HCT116 (cell line): ENCODE results near the gene CNTNAP2. TPM values are rescaled to one million over a fixed set of nuclear protein-coding genes. Genes with fewer than 3 reads are reported as not detected.

Source experiments
- ATAC-seq: fragments of 200-7000 bp; cut with Tn5 transposase; 2 replicates; pipeline ENCODE4 v1.9.1; 2020; ENCODE audit warnings: mild to moderate bottlenecking, moderate library complexity
- BruUV-seq: library from RNA; stranded (reverse); fragments of 400-500 nt; replicated peaks from 2 replicates; lab custom pipeline; 2021; lab: Mats Ljungman, UMichigan
- CTCF ChIA-PET: fragments of 300-600 bp; sonication (Branson Sonifier 250); formaldehyde crosslinking; loops from one replicate; lab custom pipeline; 2021; ENCODE audit warnings: antibody characterized with exemption; lab: Charles Lee
- POLR2A ChIA-PET: fragments of 300-600, 350-600 bp; sonication (Branson Sonifier 250); formaldehyde crosslinking; loops from one replicate; lab custom pipeline; 2021; ENCODE audit warnings: antibody characterized with exemption; lab: Charles Lee
- RAD21 ChIA-PET, 2 experiments: fragments of 300-600 bp; sonication (Branson Sonifier 250); formaldehyde crosslinking; loops; one replicate each; lab custom pipeline; 2023; ENCODE audit warnings: low total read pairs in 2 of 2; ENCODE audit not compliant: uncharacterized antibody in 2 of 2, unreplicated experiment in 2 of 2, low non-redundant PET in 1 of 2; lab: Charles Lee
- DNase-seq: peaks from one replicate; pipeline ENCODE4 v3.0.0-alpha.2; 2010; ENCODE audit warnings: low read depth, low spot score
- H2AFZ ChIP-seq: fragments of 200-600 bp; shearing (Covaris generic), sonication (generic); 2 replicates; pipeline ENCODE4 v1.6.1; 2017; ENCODE audit warnings: low read depth, mixed run types, mixed read lengths, antibody characterized with exemption, low read length; ENCODE audit not compliant: poor library complexity, severe bottlenecking
- H3K27ac ChIP-seq: 2 replicates; pipeline ENCODE4 v1.5.1; 2012; ENCODE audit warnings: low read depth, low read length
- H3K27me3 ChIP-seq: fragments of 200-600 bp; sonication (generic); 2 replicates; pipeline ENCODE4 v1.6.1; 2016; ENCODE audit warnings: mixed run types, low read length, mixed read lengths; ENCODE audit not compliant: insufficient read depth
- H3K36me3 ChIP-seq, 2 experiments: fragments of 200-500 bp in 1 of 2; fragments of 200-600 bp in 1 of 2; sonication (Bioruptor generic) in 1 of 2; sonication (generic) in 1 of 2; 2 replicates each; pipeline versions ENCODE4 v1.5.1 to v1.6.1; 2014 to 2016; ENCODE audit warnings: low read length in 2 of 2, inconsistent platforms in 1 of 2, mixed read lengths in 1 of 2, mixed run types in 1 of 2; ENCODE audit not compliant: insufficient read depth in 2 of 2, control insufficient read depth in 1 of 2
- H3K4me1 ChIP-seq, 2 experiments: fragments of 200-600 bp in 1 of 2; sonication (generic) in 1 of 2; 2 replicates each; pipeline versions ENCODE4 v1.5.1 to v1.6.1; 2012 to 2017; ENCODE audit warnings: low read length in 2 of 2, inconsistent platforms in 1 of 2, mild to moderate bottlenecking in 1 of 2, mixed read lengths in 1 of 2, mixed run types in 1 of 2, moderate library complexity in 1 of 2; ENCODE audit not compliant: insufficient read depth in 2 of 2, control insufficient read depth in 1 of 2
- H3K4me2 ChIP-seq: fragments of 200-600 bp; sonication (generic); 2 replicates; pipeline ENCODE4 v1.6.1; 2017; ENCODE audit warnings: mixed run types, low read length, mixed read lengths
- H3K4me3 ChIP-seq, 2 experiments: fragments of 200-600 bp in 1 of 2; sonication (generic) in 1 of 2; replicated peaks in 1 of 2; 2 replicates each; pipeline ENCODE4 v1.5.1; 2011 to 2016; ENCODE audit warnings: low read length in 2 of 2, control low read depth in 1 of 2, low read depth in 1 of 2, mild to moderate bottlenecking in 1 of 2, mixed read lengths in 1 of 2, mixed run types in 1 of 2
- H3K79me2 ChIP-seq: fragments of 200-600 bp; sonication (generic); 2 replicates; pipeline ENCODE4 v1.6.1; 2017; ENCODE audit warnings: mild to moderate bottlenecking, mixed run types, low read length, moderate library complexity, mixed read lengths; ENCODE audit not compliant: insufficient read depth
- H3K9ac ChIP-seq: fragments of 200-600 bp; sonication (generic); 2 replicates; pipeline ENCODE4 v1.6.1; 2016; ENCODE audit warnings: low read length, mixed read lengths
- H3K9me2 ChIP-seq: fragments of 200-600 bp; sonication (generic), shearing (Covaris generic); 2 replicates; pipeline ENCODE4 v1.6.1; 2017; ENCODE audit warnings: mixed run types, mild to moderate bottlenecking, moderate library complexity; ENCODE audit not compliant: insufficient read depth
- H3K9me3 ChIP-seq, 2 experiments: fragments of 200-500 bp in 1 of 2; fragments of 200-600 bp in 1 of 2; sonication (Bioruptor generic) in 1 of 2; sonication (generic) in 1 of 2; 2 replicates each; pipeline ENCODE4 v1.6.1; 2014 to 2017; ENCODE audit warnings: low read length in 2 of 2, mixed read lengths in 2 of 2, inconsistent platforms in 1 of 2, low read depth in 1 of 2, mild to moderate bottlenecking in 1 of 2, mixed run types in 1 of 2, moderate library complexity in 1 of 2; ENCODE audit not compliant: control insufficient read depth in 1 of 2, insufficient read depth in 1 of 2
- H4K20me1 ChIP-seq: fragments of 200-600 bp; sonication (generic), shearing (Covaris generic); 2 replicates; pipeline ENCODE4 v1.6.1; 2017; ENCODE audit warnings: mixed run types, mild to moderate bottlenecking, moderate library complexity; ENCODE audit not compliant: insufficient read depth
- CEBPB ChIP-seq: IDR thresholded peaks from 2 replicates; pipeline ENCODE4 v1.6.1; 2012; ENCODE audit warnings: low read depth
- ELF1 ChIP-seq: IDR thresholded peaks from 2 replicates; pipeline ENCODE4 v1.6.1; 2012; ENCODE audit warnings: low read depth, borderline replicate concordance
- EZH2 ChIP-seq: fragments of 200-600 bp; sonication (generic); IDR thresholded peaks from 2 replicates; pipeline ENCODE4 v1.6.1; 2017; ENCODE audit warnings: antibody characterized with exemption, mixed run types
- EZH2phosphoT487 ChIP-seq: fragments of 200-600 bp; IDR thresholded peaks from 2 replicates; pipeline ENCODE4 v1.6.1; 2018; ENCODE audit warnings: antibody characterized with exemption, borderline replicate concordance
- FOSL1 ChIP-seq: IDR thresholded peaks from 2 replicates; pipeline ENCODE4 v1.6.1; 2012; ENCODE audit warnings: low read depth
- JUND ChIP-seq: IDR thresholded peaks from 2 replicates; pipeline ENCODE4 v1.6.1; 2012
- MAX ChIP-seq: IDR thresholded peaks from 2 replicates; pipeline ENCODE4 v1.6.1; 2012
- POLR2A ChIP-seq: IDR thresholded peaks from 2 replicates; pipeline ENCODE4 v1.7.0; 2011; ENCODE audit warnings: borderline replicate concordance; ENCODE audit not compliant: insufficient read depth, insufficient read length; ENCODE audit errors: extremely low read depth
- POLR2AphosphoS5 ChIP-seq: IDR thresholded peaks from 2 replicates; pipeline ENCODE4 v1.6.1; 2011; ENCODE audit warnings: mild to moderate bottlenecking, low read depth, low read length, moderate library complexity
- SIN3A ChIP-seq: IDR thresholded peaks from 2 replicates; pipeline ENCODE4 v1.6.1; 2012; ENCODE audit warnings: low read depth
- SP1 ChIP-seq: IDR thresholded peaks from 2 replicates; pipeline ENCODE4 v1.6.1; 2012; ENCODE audit warnings: low read depth
- SRF ChIP-seq: IDR thresholded peaks from 2 replicates; pipeline ENCODE4 v1.6.1; 2012; ENCODE audit warnings: low read depth
- ZBTB33 ChIP-seq: IDR thresholded peaks from 2 replicates; pipeline ENCODE4 v1.6.1; 2011; ENCODE audit warnings: mild to moderate bottlenecking, low read length, moderate library complexity; ENCODE audit not compliant: insufficient replicate concordance; ENCODE audit errors: extremely low read depth
- ZFX ChIP-seq: fragments of 450-650 bp; IDR thresholded peaks from 2 replicates; pipeline ENCODE4 v1.6.1; 2017
- ZNF274 ChIP-seq: fragments of 200-500 bp; sonication (Bioruptor generic); IDR thresholded peaks from 2 replicates; pipeline ENCODE4 v1.6.1; 2014; ENCODE audit warnings: mild to moderate bottlenecking, low read depth, low read length, inconsistent platforms
- intact Hi-C: fragments of 100-400 bp; cut with micrococcal nuclease; formaldehyde crosslinking; loops from 2 replicates; pipeline ENCODE4 v1.10.0; 2022
- total RNA-seq: library from RNA; stranded (reverse); gene quantifications from one replicate; pipeline ENCODE4 v1.2.1, GENCODE V29; 2021; ENCODE audit not compliant: unreplicated experiment
- TF ChIP-seq, protein P1 (sequence below): IDR thresholded peaks from 2 replicates; pipeline ENCODE4 v1.6.1; 2012
- TF ChIP-seq, protein P2 (sequence below): IDR thresholded peaks from 2 replicates; pipeline ENCODE4 v1.6.1; 2012; ENCODE audit warnings: low read depth
- TF ChIP-seq, protein P3 (sequence below), 3 experiments: fragments of 200-600 bp in 1 of 3; sonication (generic) in 1 of 3; IDR thresholded peaks in 2 of 3; conservative IDR thresholded peaks in 1 of 3; 2 replicates each; pipeline ENCODE4 v1.5.1; 2012 to 2017; ENCODE audit warnings: low read depth in 2 of 3, low read length in 2 of 3, antibody characterized with exemption in 1 of 3, borderline replicate concordance in 1 of 3, control low read depth in 1 of 3, mild to moderate bottlenecking in 1 of 3, mixed read lengths in 1 of 3, mixed run types in 1 of 3, moderate library complexity in 1 of 3; ENCODE audit not compliant: insufficient read depth in 1 of 3

The CNTNAP2 gene
- total RNA-seq, 1 experiment from 2014 or later: 0.37 TPM

DNA sequence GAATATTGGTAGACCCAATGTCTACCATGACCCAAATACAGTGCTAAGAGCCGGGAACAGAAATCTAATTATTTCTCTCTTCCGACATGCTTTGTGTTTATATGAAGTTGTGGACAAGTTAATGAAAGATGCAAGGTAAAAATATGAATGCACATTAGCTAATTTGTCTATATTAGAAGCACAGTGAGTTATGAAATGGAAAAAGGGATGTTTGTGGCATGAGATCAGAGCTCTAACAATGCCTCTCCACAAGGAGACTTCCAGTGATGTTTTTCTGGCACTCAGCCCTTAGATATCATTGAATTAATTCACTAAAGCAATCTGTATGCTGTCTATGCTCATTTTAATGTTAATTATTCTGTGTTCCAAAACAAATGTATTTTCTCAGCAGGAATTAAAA is 897.2 kb downstream of the CNTNAP2 start:
- DNase-seq: no peak
- H2AFZ ChIP-seq: no peak overlapping the region
- H3K27me3 ChIP-seq: no peaks in the 10 kb centered on the region
- RAD21 ChIA-PET: no interaction called here
- no peak for ATAC-seq
- no peak overlapping the region for H3K4me2 ChIP-seq
- no peaks in the 10 kb centered on the region for H3K4me1 ChIP-seq
- POLR2A ChIA-PET: no interaction called here
- no peaks in the 10 kb centered on the region for H3K79me2 ChIP-seq
- no peaks in the 10 kb centered on the region for H3K9me2 ChIP-seq
- H3K4me3 ChIP-seq: no peak overlapping the region
- no TSS peak for BruUV-seq
- no peaks in the 10 kb centered on the region for H3K36me3 ChIP-seq
- H3K27ac ChIP-seq: no peak overlapping the region
- no peak overlapping the region for H3K9ac ChIP-seq
- H4K20me1 ChIP-seq: no peaks in the 10 kb centered on the region
- CTCF ChIA-PET: no interaction called here
- H3K9me3 ChIP-seq: peaks cover 15 to 30% of the 10 kb centered on the region in 2 experiments; a peak in 2 of 4 replicates
- TF ChIP-seq POLR2AphosphoS5: no peak
- no peak for TF ChIP-seq JUND
- no peak for TF ChIP-seq ZNF274
- TF ChIP-seq ZBTB33: no peak
- TF ChIP-seq EZH2phosphoT487: no peak
- no peak for TF ChIP-seq MAX
- no peak for TF ChIP-seq SP1
- no peak for TF ChIP-seq FOSL1
- TF ChIP-seq ZFX: no peak
- TF ChIP-seq, protein P1, sequence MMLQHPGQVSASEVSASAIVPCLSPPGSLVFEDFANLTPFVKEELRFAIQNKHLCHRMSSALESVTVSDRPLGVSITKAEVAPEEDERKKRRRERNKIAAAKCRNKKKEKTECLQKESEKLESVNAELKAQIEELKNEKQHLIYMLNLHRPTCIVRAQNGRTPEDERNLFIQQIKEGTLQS: no peak
- TF ChIP-seq POLR2A: no peak
- no peak for TF ChIP-seq CEBPB
- no peak for TF ChIP-seq EZH2
- TF ChIP-seq SRF: no peak
- no peak for TF ChIP-seq SIN3A
- TF ChIP-seq ELF1: no peak
- TF ChIP-seq, protein P2, sequence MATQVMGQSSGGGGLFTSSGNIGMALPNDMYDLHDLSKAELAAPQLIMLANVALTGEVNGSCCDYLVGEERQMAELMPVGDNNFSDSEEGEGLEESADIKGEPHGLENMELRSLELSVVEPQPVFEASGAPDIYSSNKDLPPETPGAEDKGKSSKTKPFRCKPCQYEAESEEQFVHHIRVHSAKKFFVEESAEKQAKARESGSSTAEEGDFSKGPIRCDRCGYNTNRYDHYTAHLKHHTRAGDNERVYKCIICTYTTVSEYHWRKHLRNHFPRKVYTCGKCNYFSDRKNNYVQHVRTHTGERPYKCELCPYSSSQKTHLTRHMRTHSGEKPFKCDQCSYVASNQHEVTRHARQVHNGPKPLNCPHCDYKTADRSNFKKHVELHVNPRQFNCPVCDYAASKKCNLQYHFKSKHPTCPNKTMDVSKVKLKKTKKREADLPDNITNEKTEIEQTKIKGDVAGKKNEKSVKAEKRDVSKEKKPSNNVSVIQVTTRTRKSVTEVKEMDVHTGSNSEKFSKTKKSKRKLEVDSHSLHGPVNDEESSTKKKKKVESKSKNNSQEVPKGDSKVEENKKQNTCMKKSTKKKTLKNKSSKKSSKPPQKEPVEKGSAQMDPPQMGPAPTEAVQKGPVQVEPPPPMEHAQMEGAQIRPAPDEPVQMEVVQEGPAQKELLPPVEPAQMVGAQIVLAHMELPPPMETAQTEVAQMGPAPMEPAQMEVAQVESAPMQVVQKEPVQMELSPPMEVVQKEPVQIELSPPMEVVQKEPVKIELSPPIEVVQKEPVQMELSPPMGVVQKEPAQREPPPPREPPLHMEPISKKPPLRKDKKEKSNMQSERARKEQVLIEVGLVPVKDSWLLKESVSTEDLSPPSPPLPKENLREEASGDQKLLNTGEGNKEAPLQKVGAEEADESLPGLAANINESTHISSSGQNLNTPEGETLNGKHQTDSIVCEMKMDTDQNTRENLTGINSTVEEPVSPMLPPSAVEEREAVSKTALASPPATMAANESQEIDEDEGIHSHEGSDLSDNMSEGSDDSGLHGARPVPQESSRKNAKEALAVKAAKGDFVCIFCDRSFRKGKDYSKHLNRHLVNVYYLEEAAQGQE: no peak
- TF ChIP-seq, protein P3, sequence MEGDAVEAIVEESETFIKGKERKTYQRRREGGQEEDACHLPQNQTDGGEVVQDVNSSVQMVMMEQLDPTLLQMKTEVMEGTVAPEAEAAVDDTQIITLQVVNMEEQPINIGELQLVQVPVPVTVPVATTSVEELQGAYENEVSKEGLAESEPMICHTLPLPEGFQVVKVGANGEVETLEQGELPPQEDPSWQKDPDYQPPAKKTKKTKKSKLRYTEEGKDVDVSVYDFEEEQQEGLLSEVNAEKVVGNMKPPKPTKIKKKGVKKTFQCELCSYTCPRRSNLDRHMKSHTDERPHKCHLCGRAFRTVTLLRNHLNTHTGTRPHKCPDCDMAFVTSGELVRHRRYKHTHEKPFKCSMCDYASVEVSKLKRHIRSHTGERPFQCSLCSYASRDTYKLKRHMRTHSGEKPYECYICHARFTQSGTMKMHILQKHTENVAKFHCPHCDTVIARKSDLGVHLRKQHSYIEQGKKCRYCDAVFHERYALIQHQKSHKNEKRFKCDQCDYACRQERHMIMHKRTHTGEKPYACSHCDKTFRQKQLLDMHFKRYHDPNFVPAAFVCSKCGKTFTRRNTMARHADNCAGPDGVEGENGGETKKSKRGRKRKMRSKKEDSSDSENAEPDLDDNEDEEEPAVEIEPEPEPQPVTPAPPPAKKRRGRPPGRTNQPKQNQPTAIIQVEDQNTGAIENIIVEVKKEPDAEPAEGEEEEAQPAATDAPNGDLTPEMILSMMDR (IDR thresholded peaks at IDR 0.05 in 2 of 3, conservative IDR thresholded peaks at IDR 0.05 in 1 of 3; ENCODE audit: borderline replicate concordance in 1 of 3, insufficient read depth in 1 of 3, low read depth in 2 of 3, low read length in 2 of 3): no peak
- intact Hi-C loops: no loop called here
